Keratinocyte (primary cell): Measurements from ENCODE around the gene PLBD2.

ENCODE experiments used
- EZH2 ChIP-seq: IDR thresholded peaks from one replicate; pipeline ENCODE4 v1.6.1; 2012; ENCODE audit warnings: inconsistent platforms, mild to moderate bottlenecking, low read length, moderate library complexity
- TF ChIP-seq, protein P1 (sequence below), 3 experiments: IDR thresholded peaks in 1 of 3; conservative IDR thresholded peaks in 1 of 3; optimal IDR thresholded peaks in 1 of 3; 2 replicates in 2 of 3; 3 replicates in 1 of 3; pipeline versions ENCODE3 to v1.5.1; 2011; ENCODE audit warnings: low read length in 3 of 3, mild to moderate bottlenecking in 3 of 3, moderate library complexity in 2 of 3, control low read depth in 1 of 3, inconsistent platforms in 1 of 3; ENCODE audit not compliant: insufficient read depth in 2 of 3; ENCODE audit errors: extremely low read depth in 1 of 3

DNA sequence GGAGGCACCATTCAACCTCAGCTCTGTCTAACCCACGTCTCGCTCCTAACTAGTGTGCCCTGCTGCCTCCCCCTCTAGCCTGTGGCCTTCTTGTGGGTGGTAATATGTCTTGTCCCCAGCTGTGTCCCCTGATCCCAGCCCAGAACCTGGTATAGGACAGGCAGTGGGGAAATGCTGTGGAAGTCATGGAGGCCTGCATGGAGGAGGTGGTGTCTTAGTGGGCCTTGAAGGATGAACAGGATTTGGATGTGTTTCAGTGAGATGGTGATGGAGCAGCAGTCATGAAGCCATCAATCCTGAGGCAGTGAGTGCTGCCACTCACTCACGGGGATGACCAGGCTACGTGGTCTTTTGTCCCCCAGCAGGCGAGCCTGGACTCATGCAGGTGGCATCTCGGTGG, 13.4 kb downstream of the PLBD2 start:
- TF ChIP-seq, protein P1, sequence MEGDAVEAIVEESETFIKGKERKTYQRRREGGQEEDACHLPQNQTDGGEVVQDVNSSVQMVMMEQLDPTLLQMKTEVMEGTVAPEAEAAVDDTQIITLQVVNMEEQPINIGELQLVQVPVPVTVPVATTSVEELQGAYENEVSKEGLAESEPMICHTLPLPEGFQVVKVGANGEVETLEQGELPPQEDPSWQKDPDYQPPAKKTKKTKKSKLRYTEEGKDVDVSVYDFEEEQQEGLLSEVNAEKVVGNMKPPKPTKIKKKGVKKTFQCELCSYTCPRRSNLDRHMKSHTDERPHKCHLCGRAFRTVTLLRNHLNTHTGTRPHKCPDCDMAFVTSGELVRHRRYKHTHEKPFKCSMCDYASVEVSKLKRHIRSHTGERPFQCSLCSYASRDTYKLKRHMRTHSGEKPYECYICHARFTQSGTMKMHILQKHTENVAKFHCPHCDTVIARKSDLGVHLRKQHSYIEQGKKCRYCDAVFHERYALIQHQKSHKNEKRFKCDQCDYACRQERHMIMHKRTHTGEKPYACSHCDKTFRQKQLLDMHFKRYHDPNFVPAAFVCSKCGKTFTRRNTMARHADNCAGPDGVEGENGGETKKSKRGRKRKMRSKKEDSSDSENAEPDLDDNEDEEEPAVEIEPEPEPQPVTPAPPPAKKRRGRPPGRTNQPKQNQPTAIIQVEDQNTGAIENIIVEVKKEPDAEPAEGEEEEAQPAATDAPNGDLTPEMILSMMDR (optimal IDR thresholded peaks at IDR 0.05 in 1 of 3, IDR thresholded peaks at IDR 0.05 in 1 of 3, conservative IDR thresholded peaks at IDR 0.05 in 1 of 3; ENCODE audit: extremely low read depth in 1 of 3, insufficient read depth in 2 of 3, low read length in 3 of 3) = no peak
- TF ChIP-seq EZH2 = no peak
